HG03039 (cell line): ENCODE measurements around the gene NKX2-3.

Source experiments
- ATAC-seq: cut with Tn5 transposase; IDR thresholded peaks from one replicate; pipeline ENCODE4 v1.9.1; 2021; ENCODE audit warnings: mild to moderate bottlenecking, moderate library complexity; ENCODE audit not compliant: unreplicated experiment

Gene NKX2-3

DNA sequence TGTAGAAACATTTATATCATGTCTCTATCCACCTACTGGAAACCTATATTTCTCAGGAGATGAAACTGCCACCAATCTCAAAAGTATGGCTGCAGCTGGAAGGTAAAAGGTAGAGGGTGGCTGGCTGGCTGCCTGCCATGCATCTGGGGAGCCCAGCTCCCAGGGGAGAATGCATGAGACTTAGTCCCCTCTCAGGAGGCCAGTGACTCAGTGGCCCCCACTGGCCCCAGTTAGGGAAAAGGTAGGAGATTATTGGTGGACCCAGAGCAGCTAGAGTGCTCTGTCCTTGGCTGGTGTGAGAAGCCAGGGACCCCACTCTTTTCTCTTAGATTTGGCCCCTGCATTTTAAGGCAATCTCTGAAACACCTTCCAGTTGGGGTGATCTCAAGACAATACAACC is 6.8 kb upstream of the NKX2-3 start:
- ATAC-seq = no peak

DNA sequence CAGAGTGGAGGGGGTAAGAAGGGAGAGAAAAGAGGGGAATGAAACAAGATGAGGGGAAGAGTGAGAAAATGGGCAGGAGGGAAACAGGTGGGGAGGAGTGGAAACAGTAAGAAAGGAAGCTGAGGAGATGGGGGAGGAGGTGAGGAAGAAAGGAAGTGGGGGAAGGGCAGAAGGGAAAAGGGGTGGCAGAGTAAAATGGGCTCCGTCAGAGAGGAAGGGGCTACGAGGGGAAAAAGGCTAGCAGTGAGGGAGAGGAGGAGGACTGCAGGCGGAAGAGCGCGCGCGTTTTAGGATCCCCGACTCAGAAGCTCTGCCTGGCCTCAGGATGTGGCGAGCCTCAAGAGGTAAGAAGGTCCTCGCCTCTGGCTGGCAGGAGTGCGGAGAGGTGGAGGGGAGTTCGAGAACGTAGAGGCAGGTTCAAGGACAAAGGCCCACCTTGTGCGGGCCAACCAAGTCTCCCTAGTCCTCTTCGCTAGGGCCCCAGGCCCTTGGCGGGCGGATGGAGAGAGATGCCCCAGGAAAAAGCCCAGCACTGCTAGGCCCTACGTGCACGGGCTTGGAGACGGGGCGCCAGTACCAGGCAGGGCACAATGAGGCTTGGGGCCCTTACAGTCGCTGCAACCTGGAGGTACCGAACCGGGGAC is 5.8 kb upstream of the NKX2-3 start:
- no peak for ATAC-seq

DNA sequence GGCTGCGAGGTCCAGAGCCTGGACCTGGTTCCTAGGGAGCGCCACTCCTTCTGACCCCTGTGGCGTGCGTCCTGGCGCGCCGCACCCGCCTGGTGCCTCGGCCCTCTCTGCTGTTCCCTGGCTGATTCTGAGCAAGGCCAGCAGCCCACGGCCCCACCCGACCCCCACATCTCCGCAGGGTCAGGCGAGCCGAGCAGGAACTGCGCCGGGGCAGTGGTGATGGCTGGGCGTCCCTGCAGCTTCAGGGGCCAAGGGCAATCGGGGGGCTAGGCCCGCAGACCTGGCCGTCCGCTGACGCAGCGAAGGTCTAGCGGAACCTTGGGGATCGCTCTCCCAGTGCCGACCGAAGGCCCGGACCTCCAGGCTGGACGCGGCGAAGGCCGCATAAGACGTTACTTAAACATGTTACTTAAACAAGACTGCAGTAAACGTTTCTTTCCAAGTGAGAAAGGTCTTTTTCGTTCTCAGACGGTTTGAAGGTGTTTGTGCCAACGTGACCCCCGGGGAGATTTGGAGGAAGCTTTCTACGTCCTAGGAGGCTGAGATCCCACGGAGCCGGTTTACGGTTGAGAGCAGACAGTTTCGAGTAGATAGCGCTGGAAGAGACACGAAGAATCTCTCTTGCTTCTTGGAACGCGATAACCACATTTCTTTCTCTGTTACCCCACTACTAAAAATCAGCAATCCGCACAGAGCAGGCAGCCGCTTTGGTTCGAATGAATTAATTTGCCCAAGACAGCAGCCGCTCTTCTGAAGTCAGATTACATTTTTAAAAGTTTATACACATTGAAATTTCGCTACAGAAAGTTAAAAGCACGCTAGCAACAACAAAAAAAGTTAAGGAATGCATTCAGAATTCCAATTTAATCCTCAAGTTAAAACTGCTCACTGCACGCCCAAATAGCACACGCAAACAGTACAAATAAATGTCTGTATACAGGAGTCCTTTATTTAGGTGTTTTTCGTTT is 4.9 kb upstream of the NKX2-3 start:
- no peak for ATAC-seq

DNA sequence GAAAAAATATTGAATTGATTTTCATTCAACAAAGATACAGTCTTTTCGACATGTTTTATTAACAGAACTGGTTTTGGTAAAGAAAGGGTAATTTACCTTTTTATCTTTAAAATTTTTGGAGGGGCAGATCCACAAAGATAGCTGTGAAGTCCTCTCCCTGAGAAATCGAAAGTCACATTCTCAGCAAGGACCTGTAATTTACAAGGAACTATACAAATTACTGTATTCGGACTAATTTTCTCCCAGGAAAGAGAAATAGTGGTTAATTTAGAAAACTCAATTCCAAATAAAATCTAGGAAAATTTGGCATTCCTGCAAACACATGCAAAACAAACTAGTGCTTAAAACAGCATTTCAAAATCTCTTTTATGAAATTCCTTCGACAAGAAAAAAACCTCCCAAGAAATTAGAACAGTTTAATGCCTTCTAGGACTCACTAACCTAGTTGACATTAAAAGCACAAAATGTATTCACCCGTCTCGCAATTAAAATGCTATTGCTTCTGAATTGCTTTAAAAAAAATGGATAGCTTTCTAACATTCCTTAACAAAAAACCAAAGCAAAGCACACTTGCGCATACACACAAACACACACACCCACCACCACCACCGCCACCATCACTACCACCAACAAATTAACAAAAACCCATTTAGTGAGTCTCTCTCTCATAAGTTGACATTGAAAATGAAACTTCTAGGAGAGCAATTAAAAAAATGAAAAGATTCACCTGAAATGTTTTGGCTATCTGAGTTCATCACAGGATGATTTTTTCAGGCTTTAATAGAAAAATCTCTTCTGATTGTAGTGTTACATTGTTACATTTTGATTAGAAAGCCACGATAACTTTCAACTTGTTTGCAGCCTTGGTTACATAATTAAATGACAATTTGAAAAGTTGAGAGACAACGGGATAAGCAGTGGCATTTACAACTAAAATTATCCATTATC is 4.0 kb upstream of the NKX2-3 start:
- ATAC-seq = no peak

DNA sequence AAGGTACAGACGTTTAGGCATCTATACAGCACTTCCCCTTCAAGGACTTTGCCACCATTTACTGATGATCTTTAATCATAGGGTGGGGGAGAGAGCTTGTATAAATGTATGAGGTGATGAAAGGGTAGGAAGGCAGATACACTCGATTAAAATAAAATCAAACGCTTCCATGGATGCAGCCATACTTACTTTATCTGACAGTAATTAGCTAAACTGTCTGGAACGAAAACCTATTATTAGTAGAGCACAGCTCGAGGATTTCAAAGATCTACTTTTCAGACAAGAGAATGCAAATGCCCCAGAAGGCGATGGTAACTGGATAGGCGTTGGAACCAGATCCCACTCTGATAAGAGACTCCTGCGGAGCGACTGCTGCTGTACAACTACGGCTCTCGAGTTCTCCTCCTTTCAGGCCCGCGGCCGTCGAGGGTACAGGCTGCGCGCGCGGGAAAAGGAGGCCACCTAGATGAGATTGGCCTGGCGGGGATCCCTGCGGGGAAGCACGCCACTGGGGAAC is 3.1 kb upstream of the NKX2-3 start:
- no peak for ATAC-seq

DNA sequence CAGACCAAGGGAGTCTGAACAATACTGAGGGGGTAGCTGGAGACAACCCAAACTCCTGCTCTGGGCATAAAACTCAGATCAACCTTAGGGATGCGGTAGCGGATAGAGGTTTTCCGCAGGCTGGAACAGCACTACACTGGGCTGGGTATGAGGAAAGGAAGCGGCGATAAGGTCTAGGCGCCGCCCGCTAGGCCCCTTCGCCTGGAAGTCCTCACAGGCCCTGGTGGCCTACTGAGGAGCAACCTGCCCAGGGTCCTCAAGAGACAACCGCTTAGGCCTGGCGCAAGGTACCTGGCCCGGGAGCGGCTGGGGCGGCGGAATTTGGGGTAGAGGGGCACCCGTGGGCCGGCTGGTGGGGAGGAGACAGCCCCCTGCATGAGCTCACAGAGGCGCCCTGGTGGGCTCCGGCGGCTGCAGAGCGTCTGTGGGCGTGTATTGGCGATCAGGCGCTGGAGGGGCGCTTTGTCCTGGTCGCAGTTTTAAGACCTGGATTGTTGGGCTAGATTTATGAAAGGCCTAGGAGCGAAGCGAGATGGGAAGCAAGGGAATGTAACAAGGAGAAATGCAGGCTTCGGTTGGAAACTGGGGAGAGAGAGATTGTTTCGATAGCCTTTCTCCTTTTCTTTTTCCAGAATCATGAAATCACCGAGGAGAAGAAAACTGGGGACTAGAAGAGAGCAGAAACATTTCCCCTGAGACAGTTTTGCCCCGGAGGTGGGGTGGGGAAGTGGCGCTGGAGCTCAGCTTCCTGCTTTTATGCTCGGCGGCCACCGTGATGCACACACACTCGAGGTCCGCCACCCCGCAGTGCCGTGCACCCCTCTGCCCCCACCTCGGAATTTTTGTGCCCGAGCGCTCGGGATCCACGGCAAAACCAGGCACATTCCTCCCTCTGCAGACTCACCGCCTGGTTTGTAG is 2.4 kb upstream of the NKX2-3 start:
- no peak for ATAC-seq

DNA sequence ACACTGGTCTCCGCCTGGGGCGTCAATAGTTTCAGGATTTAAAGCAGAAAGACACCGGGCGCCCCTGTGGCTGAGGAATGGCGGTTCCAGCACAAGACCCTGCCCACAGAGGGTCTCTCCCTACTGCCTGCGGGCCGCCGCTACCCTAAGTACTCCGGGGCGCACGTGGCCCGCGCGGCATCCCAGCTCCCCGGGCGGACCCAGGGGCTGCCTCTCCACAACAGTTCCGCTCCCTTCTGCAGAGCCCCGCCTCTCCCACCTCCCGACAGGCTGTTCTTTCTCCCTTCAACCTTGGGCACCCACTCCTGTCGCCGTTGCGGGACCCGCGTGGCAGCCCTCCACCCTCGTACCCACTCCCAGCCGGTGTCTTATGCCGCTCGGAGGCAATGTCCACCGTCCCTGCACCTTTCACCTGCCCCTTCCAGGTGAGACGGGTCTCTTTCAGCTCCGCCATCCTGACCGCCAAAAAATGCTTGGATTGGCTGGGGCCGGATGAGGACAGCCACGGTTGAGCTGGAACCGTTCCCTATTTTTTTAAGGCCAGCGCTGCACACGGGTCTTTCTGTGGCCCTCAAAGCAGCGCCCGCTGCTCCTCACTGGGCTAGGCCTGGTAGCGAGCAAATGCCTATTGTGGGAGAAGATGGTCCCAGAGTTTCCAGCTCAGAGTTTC is 1.6 kb upstream of the NKX2-3 start:
- ATAC-seq = no peak

DNA sequence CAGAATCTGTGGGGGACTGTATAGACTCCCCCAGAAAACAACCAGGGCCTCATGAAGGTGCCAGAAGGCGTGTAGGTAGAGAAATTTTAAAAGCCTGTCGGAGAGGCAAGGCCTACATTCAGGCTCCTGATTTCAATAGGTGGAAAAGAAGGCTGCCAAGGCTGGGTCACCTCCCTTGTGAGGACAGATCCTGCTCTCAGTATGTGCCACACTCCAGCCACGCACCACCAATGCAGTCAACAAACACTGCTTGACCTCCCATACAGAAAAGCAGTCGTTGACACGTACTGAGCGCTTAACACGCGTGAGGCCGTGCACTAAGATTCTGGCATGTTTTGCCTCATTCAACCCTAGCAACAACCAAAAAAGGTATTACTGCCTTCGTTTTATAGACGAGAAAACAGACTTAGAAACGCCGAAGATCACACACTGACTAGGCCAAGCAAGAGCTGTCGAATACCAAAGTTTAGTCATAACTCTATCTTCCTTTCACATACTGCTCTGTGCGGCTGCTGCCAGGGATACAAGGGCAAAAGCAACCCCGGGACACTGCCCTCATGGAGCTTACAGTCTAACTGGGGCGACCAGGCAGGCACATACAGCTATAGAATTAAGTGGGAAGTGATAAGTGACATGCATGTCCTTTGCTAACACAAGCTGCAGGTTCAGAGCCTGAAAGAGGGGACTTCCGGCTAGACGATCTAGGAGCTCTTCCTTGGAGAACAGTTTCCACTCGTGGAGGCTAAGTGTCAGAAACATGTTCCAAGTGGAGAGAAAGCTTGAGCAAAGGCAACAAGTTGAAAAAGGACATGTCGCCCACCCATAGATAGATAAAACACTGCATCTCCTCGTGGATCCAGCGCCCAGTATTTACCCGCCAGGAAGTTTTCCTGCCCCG is 797 bp upstream of the NKX2-3 start:
- no peak for ATAC-seq

DNA sequence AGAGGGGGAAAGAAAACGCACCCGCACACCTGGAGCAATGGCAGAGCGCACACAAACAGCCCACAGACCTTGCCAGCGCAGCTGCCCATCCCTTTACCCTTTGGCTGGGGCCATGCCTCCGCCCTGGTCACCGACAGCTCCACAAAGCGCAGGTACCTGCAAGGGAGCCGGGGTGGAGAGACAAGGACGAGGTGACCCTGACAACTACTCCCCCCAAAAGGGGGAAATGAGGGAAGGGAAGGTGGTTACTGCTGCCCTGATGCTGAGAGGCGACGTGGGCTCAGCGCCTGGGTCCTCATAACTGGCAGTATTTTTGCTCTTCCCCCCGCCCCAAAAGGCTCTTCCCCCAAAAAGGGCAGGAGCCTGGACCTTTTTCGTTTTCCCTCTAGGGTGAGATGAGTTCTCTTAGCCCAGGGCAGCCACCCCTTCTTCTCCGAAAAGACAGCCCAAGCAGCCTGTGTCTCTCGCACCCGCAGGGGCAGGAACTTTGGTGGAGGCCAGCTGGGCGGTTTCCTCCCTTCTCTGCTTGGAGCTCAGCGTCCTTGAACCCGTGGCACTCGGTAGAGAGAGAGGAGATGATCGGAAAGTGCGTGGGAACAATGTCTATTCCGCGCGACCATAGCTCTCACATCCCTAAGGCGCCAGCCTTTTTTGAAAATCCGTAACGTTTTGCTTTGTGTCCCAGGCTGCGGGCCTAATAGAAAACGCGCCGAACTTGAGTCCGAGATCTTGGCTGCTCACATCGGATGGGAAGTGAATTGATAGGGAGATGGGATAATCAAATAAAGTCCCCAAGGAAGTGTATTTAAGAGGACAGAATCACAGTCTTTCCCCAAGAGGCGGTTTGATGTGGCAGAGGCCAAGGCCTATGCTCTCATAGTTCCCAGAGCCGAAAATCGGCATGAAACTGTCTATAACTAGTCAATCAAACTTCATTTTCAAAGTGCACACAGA is 1.0 kb downstream of the NKX2-3 start:
- no peak for ATAC-seq

DNA sequence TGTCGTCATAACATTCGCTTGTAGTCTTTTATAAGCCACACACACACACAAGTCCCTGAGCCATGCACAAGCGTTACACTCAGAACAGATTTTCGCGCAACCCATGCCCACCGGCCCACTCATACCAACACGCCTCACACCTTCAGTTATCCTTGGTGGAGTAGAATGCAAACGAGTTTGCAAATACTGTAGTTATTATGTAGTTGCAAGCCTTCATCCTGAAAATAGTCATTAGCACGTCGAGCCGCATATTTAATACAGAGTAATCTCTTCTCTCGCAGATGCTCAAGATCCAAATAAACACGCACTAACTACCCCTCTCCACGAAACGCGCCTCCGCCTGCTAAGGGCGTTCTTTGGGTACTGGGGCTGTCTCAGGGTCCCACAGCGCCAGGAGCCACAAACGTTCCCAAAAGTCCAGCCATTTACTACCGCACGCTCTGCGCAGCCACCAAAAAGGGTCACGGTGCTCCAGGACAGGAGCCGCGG is 1.8 kb downstream of the NKX2-3 start:
- ATAC-seq = no peak

DNA sequence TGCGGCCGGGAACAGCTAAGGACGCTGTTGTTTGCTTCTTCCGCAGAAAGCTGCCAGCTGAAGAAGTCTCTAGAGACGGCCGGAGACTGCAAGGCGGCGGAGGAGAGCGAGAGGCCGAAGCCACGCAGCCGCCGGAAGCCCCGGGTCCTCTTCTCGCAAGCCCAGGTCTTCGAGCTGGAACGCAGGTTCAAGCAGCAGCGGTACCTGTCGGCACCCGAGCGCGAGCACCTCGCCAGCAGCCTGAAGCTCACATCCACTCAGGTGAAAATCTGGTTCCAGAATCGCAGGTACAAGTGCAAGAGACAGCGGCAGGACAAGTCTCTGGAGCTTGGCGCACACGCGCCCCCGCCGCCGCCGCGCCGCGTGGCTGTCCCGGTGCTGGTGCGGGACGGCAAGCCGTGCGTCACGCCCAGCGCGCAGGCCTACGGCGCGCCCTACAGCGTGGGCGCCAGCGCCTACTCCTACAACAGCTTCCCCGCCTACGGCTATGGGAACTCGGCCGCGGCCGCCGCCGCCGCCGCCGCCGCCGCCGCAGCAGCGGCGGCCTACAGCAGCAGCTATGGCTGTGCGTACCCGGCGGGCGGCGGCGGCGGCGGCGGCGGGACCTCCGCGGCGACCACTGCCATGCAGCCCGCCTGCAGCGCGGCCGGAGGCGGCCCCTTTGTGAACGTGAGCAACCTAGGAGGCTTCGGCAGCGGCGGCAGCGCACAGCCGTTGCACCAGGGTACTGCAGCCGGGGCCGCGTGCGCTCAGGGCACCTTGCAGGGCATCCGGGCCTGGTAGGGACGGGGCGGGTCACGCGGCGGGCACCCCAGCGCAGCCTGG is 2.4 kb downstream of the NKX2-3 start:
- ATAC-seq = no peak

DNA sequence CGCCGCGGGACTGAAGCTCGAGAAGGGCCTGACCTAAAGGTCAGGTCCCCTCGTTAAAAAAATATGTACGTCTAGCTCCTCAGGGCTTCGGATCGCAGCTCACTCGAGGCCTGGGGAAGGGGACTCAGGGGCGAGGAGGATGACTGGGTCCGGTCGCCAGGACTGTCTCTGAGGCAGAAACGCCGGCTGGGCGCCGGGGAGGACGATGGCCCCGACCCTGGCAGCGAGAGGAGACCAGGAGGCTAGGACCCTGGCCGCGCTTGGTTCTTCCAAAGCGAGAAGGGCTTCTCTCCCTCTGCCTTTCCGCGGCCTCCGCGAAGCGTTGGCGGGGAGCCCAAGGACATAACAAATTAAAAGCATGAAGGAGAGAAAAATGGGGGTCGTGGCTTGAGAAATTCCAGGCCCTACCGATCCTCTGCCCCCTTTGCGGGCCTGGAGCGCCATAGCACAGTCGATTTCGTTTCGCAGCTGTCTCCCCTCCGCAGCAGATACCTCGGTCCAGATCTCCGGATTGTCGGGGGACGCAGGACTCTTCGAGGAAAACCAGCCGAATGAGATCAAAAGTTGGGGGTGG is 3.1 kb downstream of the NKX2-3 start:
- ATAC-seq = no peak

DNA sequence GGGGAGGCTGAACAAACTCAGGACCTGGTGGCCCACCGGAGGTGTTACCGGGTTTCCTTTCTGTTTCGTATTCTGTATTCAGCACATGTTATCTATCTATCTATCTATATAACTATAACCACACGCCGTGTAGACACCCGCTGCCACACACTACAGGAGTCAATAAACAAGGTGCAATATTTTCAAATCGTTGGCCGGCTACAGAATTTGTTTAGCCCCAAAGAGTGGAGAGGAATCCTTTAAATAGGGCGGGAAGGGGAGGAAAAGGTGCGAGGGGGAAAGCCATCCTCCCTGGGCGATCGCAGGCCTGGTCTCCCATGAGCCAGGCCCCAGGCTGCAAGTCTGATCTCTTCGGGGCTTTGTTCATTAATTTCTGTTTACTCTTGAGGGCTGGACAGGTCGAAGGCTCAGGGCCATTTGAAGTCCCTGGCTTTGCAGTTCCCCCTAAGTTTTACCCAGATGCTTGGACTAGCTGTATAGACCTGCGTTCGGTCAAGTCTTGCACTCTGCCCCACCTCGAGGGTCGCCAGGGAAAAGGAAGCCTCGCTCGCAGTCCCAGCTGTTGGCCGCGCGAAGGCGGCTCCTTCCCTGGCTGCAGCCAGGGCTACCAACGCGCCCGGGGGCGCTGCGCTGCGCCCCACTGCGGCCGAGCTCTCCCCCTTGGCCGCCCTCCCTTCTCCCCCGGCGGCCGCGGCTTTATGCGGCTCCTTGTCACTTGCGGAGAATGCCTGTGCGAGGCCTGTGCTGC is 3.8 kb downstream of the NKX2-3 start:
- ATAC-seq = no peak

DNA sequence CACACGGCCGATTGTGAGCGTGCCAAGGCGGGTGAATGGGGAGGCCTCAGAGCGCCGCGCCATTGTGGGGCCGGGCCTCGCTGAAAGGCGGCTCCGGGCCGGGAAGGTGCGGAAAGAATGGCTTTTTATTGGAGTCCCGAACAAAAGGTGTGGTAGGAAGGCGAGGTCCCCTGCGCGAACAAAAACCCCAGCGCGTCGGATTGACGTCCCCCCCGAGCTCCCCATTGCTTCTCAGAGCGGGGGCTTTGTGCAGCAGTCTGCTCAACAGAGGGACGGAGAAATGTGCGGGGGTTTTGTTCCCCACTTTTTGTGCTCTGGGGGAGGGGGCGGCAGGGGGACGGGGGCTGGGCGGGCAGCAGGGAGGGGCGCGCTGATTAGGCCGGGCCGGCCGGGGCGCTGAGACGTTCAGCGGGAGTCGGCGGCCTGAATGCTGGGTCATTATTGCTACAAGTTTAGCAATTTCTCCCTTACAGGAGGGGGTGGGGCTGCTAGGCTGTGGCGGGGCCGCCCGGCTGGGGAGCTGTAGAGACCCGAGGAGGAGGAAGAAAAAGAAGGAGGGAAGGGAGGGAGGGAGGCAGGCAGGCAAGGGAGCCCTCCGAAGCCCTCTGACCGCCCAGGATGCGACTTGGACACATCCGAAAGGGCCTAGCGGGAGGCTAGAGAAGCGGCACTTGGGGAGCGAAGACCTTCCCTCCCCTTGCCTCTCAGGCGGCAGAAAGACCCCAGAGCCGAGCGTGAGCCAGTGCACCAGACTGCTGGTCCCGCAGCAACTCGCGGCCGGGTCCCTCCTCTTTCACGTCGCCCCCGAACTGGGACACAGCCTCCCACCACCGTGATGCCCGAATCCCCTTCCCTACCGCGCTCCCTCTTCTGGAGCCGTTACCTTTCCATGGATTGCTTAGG is 4.6 kb downstream of the NKX2-3 start:
- ATAC-seq = no peak
